Measurements from ENCODE around the gene SERGEF.

The SERGEF gene

DNA sequence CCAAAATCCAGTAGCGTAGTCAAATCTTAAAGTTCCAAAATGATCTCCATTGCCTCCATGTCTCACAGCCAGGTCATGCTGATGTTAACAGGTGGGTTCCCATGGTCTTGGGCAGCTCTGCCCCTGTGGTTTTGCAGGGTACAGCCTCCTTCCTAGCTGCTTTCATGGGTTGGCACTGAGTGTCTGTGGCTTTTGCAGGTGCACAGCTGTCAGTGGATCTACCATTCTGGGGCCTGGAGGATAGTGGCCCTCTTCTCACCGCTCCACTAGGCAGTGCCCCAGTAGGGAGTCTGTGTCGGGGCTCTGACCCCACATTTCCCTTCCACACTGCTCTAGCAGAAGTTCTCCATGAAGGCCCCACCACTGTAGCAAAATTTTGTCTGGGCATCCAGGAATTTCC lies 145.5 kb downstream of the SERGEF start:
- in situ Hi-C loops (cut with MboI; ENCODE audit: low sequenced_read_pairs) = no loop called here

DNA sequence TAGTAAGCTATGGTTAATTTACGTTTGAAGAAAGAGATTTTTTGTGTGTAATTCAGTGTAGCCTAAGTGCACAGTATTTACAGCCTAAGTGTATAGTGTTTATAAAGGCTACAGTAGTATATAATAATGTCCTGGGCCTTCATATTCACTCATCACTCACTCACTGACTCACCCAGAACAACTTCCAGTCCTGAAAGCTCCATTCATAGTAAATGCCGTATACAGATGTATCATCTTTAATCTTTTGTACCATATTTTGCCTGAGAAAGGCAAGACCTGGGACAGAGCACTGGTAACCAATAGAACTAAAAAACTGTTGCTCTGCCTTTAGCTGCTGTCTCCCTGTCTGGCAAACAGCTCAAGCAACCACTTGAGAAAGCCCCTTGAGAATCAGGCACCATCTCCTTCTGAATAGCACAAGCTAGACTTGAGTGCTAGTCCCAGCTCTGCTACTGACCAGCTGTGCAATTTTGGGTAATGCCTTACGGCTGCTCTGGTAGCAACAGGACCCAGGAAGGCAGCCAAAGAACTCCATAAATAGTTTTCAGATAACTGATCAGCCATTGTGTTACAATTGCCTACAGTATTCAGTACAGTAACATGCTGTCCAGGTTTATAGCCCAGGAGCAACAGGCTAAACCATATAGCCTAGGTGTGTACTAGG lies 146.9 kb downstream of the SERGEF start:
- in situ Hi-C loops (cut with MboI; ENCODE audit: low sequenced_read_pairs) = no loop called here

DNA sequence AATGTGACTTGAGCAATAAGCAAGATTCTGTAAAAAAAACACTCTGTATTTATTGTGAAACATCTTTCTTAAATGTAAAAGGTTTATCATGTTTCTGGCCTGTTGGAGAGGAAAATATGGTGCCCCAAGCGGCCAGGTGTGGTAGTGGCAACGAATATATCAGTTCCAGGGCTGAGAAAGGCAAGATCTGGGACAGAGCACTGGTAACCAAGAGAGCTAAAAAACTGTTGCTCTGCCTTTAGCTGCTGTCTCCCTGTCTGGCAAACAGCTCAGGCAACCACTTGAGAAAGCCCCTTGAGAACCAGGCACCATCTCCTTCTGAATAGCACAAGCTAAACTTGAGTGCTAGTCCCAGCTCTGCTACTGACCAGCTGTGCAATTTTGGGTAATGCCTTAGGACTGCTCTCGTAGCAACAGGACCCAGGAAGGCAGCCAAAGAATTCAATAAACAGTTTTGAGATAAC lies 148.3 kb downstream of the SERGEF start:
- in situ Hi-C loops (cut with MboI; ENCODE audit: low sequenced_read_pairs) = no loop called here

DNA sequence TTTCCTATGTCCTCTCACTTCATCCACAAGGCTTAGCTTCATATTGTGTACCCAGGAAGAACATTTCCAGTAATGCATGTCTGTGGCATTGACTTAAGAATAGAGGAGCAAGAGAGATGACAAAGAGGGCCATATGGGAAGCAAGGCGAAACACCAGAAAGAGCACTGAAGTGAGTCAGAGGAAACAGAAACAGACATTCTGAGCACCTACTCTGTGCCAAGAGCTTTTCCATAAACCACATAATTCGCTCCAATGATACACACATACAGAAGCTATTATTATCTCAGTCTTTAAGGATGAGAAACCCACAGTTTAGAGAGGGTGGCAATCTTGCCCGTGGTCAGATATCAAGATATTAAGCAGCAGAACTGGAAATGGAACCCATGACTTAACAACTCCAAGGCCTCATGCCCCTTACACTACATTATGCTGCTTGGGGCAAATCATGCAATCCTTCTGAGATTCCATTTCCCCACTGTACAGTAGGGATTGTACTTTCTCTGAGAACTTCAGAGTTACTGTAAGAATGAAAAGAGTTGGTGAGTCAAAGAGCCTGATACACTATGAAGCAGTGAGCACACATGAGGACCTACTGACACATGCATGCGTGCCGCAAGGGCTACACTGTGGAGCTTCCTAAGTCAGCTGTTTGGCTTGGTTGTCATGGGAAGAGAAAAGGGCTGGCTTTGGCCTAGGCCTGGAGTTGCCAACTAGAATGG lies 151.7 kb downstream of the SERGEF start:
- in situ Hi-C loops (cut with MboI; ENCODE audit: low sequenced_read_pairs) = no loop called here

DNA sequence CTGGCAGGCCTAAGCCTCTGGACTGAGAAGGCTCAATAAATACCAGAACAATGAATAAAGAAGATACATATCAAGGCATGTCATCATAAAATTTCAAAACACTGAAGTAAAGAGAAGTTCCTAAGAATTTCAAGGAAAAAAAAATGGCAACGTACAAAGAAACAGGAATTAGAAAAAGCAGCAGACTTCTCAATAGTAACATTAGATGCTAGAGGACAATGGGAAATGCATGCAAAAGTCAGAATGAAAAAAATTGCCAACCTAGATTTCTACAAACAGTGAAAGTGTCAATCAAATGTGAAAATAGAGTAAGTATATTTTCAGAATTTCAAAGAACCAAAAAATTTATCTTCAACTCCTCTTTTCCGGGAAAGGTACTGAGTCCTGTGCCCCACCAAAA lies 153.3 kb downstream of the SERGEF start:
- in situ Hi-C loops (cut with MboI; ENCODE audit: low sequenced_read_pairs) = no loop called here

DNA sequence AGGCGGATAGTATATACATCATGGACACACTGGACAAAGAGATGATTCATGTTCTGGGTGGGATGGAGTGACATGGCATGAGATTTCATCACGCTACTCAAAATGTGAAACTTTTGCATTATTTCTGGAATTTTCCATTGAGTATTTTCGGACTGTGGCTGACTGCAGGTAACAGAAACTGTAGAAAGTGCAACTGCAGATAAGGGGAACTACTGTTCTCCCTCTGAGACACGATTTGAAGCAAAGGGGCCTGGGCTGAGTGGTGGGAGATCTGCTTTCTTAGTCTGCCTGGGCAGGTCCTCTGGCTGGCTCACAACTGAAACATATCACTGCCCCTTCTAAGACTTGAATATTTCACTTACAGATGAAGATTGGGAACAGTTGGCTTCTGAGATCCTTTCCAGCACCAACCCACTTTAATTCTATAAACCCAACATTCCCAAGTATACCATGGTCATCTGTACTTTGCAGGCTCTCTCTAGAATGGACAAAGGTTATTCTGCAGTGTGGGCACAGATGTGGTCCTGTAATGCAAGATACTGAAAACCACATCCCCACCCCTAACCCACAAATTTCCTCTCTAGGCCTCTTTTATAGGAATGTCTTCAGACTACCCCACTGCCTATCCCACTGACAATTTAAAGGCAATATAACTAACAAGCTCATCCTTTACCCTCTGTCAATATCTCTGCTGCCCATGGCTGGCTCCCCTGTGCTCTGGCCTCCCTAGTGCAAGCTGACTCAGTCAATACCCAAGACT lies 157.1 kb downstream of the SERGEF start:
- in situ Hi-C loops (cut with MboI; ENCODE audit: low sequenced_read_pairs) = no loop called here

DNA sequence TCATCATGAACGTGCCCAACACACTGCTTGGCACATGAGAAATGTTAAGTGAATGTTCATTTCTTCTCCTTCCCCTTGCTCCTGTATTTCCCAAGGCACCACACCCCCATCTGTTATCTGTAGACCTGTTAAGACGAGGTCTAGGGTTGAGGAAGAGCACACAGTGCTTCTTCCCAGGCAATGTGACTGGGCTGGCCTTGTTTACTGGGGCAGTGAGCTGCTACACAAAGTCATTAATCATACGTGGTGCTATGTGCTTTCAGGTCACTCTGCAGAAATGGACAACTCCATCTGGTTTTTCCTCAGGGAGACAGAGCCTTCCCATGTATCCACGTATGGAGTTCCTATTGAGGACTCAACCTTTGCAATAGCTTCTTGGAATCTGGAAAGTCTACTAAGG lies 159.6 kb downstream of the SERGEF start:
- in situ Hi-C loops (cut with MboI; ENCODE audit: low sequenced_read_pairs) = no loop called here

DNA sequence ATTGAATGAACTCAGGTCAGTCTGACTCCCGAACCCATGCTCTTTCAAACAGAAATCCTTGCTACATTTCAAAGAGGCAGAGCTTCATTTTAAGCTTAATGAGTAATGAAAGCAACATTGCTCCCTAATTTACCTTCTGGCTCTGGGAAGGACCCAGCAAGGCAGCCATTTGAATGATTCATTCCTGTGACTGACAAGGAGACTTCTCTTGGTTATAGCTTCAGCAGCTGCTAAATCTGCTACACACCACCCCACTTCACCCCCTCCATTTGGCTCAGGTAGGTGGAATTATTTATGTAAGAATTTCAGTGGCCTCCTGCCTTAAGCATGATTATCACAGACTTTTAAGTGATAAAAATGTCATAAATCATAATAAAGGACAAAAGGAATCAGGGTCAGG lies 160.6 kb downstream of the SERGEF start:
- in situ Hi-C loops (cut with MboI; ENCODE audit: low sequenced_read_pairs) = no loop called here

DNA sequence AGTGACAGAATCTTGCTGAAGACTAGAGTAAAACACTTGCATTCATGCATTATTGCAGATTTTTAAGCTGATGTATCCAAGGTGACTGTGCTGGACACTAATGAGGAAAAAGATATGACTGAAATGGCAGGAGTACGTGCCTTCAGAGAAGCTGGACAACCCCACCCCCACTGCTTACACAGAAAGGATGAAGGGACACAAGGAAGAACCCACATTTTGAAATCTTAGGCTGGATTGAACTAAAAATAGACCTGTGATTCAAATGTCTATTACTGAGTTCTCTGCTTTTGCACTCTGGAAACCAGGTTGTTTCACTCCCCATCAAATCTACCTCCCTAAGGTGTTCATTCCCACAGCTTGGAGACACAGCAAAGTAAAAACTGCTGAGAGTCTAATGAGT lies 161.2 kb downstream of the SERGEF start:
- in situ Hi-C loops (cut with MboI; ENCODE audit: low sequenced_read_pairs) = no loop called here

DNA sequence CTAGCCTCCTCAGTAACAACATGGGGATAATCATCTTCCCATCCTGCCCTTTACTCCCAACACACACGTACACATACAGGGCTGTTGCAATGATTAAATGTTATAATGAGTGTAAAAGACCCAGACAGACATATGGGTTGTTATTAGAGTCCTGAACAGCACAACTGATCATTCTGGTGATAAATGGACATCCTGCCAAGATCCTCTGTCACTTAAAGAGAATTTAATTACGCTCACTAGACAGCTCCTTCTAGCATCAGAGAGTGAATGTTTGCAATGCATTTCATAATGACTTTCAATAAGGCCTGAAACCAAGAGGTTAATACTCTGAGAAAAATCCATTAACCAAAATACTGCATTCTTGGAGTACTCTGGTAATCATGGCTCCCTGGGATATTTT lies 162.5 kb downstream of the SERGEF start:
- in situ Hi-C loops (cut with MboI; ENCODE audit: low sequenced_read_pairs) = no loop called here

DNA sequence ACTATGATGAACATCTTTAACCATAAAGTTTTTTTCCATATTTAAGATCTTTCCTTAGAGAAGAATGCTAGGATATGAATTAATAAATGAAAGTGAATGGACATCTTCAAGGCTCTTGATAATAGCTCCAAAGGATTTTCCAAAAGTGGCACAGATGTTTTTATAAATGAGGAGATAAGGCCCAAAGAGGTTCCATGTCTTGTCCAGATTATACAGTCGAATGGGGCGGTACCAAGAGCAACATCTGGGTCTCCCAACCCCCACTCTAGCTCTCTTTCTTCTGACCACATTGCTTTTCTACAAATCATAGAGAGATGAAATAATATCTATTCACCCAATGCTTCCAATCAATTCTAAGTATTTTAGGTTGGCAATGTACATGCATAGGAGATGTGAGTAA lies 164.1 kb downstream of the SERGEF start:
- in situ Hi-C loops (cut with MboI; ENCODE audit: low sequenced_read_pairs) = no loop called here

DNA sequence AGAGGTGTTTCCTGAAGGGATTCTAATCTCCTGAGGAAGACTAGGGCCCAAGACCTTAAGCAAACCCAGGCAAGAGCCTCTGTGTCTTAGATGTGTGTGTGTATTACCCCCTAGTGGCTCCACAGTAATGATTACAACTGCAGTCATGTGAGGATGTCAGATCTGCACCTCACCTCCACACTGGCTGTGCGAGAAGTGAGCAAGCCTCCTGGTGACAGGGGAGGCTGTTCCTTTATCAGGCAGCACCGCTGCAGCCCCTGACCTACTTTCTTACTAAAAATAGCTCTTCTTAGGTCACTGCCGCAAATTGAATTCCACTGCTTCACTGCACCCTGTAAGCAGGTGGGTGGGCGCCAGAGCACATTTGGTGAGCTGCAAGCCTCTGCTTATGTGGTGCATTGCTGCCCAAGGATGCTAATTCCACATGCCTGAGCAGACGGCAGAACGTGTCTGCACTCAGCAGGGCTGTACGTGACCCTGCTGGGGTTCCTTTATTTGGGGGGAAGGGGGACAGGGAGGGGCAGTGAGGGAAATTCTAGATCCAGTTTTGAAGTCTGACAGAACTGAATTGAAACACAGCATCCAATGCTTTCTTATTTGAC lies 165.9 kb downstream of the SERGEF start:
- in situ Hi-C loops (cut with MboI; ENCODE audit: low sequenced_read_pairs) = no loop called here

DNA sequence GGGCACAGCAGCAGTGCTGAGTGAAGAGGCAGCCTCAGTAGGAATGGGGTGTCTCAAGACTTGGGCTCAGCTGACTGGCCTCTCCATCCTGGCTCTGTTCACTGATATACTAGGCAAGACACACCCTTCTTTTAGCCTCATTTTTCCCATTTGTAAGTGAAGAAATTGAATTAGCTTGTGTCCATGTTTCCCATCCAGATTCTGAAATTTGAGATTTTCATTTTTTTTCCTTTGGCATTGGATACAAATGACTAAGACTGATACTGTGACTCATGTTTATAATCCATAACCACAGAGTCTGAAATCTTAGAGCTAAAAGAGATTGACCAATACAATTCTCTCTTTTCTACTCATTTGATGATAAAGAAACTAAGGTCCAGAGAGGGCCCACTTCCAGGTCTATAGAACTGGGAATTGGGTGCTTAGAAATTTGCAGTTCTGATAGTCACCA lies 167.4 kb downstream of the SERGEF start:
- in situ Hi-C loops (cut with MboI; ENCODE audit: low sequenced_read_pairs) = no loop called here

DNA sequence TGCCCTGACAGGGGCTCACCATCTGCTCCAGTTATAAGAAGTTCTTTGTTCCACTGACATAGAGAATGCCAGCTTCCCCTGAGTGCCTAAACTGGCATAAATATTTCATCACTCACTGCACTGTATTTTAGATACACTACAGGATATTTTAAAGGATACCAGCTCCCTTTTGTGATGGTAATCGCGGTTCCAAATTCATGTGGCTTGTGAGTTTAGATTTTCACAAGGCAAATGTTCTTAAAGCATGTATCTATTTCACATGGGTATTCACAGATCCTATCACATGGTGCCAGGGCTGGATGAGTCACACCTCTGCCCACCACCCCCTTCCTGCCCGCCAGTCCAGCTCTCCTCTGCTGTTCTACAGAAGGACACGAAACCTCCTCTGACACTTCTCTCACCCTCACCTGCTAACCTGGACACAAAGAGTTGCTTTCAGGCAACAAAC lies 172.7 kb downstream of the SERGEF start:
- in situ Hi-C loops (cut with MboI; ENCODE audit: low sequenced_read_pairs) = no loop called here

DNA sequence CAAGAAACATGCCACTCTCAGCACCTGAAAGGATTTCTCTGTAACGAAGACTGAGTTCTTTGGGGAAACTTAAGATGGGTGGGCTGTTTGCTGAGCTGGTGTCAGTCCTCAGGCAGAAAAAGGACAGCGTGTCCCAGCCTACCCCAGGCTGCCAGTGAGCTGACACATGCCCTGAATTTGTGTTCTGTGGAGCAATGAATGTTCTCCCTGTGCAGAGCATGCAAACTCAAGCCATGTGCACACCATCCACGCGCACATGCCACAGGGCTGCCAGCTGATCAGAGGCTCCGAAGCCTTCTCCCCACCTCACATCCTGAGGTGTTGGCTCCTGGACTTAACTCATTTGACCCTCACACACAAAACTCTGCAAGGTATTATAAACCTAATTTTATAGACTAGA lies 173.4 kb downstream of the SERGEF start:
- in situ Hi-C loops (cut with MboI; ENCODE audit: low sequenced_read_pairs) = no loop called here

DNA sequence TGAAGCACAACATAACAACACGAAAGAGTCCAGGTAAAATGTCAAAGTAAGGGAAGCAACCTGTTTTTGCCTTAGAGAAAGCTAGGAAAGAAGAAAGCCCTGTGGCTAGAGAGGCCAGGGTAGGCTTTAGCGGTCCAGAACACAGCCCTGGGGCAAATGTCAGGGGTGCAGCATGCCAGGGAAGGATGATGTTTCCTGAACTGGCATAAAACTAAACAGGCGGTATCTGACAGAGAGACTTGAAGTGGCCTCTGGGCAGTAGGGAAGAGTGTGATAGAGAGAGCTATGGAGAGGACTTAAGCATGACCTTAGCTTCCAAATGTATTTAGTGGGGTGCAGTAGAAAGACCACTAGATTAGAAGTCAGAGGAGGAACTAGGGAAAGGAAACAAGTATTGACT lies 174.7 kb downstream of the SERGEF start:
- in situ Hi-C loops (cut with MboI; ENCODE audit: low sequenced_read_pairs) = no loop called here

DNA sequence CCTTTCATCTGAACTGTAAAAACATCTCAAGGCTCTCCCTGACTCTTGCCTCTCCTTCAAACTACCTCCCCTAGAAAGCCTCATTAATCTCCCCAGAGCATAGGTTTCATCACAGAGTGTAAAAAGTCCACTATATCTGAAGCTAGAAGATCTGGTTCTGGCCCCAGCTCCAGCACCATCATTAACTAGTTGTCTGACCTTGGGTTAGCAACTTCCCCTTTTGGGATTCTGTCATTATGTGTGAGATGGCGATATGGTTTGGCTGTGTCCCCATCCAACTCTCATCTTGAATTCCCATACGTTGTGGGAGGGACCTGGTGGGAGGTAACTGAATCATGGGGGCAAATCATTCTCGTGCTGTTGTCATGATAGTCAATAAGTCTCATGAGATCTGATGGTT lies 181.0 kb downstream of the SERGEF start:
- in situ Hi-C loops (cut with MboI; ENCODE audit: low sequenced_read_pairs) = no loop called here

DNA sequence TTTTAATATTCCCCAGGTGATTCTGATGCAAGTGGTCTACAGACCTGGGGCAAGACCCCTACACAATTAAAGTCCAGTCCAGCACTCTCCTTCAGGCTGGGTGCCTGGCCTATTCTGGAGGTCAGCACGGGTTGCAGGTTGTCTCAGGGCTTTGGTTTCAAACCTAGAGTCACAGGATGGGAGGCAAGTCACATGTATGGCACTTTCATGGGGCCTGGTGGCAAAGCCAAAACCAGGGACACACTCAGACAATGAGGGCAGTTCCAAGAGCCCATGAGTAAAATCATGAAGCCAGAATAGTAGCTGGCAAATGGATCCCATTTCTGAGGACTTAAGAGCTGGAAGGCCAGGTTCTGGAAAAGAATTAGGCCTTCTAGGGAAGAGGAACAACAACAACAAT lies 181.6 kb downstream of the SERGEF start:
- in situ Hi-C loops (cut with MboI; ENCODE audit: low sequenced_read_pairs) = no loop called here

DNA sequence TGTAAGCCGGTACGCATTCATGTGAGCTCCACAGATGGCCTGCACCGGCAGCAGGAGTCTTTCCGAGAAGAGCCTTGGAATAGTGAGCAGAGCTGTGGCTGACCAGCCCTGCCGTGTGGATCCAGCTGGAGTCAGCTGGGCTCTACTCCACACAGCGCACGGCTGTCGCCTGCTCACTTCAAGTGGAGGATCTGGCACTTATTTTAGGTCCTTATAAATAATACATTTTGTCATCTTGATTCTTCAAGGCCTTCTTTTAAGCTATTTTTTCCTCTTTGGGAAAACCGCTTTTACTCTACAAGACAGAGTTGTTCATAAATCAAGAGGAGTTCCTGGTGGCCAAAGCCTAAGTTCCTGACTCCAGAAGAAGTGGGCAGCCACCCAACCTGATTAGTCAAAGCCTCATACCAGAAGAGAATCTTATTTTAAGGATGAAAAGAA lies 184.5 kb downstream of the SERGEF start:
- in situ Hi-C loops (cut with MboI; ENCODE audit: low sequenced_read_pairs) = no loop called here

DNA sequence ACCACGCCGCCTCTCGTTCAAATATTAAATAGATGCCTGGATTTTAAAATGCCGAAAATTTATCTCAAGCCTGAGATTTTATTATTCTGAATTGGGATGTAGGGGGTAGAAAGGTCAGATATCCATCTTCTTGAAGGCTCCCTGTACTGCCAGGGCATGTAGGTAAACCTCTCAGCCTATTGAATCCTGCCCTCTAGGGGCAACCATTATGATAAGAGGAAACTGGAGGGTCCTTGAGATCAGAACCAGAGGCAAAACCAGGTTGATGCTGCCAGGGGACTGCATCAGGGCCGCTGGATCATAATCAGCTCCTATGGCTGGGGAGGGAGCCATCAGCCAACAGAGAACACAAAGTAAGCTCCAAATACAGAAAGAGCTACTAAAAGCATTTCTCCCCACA lies 185.8 kb downstream of the SERGEF start:
- in situ Hi-C loops (cut with MboI; ENCODE audit: low sequenced_read_pairs) = no loop called here

DNA sequence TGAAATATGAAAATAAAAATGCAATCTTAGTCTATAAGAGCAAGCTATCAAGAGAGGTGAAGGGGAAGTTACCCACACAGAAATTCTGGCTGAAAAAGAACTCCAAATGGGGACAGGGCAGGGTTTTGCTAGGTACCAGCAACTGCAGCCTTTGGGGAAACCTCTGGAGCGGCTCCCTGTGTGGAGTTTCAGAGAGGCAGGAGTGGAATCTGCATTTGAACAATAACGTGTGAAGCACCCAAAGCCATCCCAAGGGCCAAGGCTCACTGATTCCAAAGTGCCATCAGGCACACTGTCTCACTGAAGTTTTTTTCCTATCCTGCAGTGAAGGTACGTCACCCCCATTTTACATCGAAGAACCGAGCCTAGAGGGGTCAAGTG lies 190.5 kb downstream of the SERGEF start:
- in situ Hi-C loops (cut with MboI; ENCODE audit: low sequenced_read_pairs) = no loop called here
